Measurements from ENCODE around the gene TMEM154.

GRCh38 chr4:152591396-152591795, 88.4 kb downstream of the TMEM154 start:
- TF ChIP-seq CTCF (conservative IDR thresholded peaks at IDR 0.05) (no peak), EZH2 (IDR thresholded peaks at IDR 0.05; ENCODE audit: low read depth) (no peak)
